ENCODE data around the gene MXRA8.
A peak's percentile ranks its signal among the peaks of the same experiment; 100 is the strongest.

MXRA8 gene

DNA sequence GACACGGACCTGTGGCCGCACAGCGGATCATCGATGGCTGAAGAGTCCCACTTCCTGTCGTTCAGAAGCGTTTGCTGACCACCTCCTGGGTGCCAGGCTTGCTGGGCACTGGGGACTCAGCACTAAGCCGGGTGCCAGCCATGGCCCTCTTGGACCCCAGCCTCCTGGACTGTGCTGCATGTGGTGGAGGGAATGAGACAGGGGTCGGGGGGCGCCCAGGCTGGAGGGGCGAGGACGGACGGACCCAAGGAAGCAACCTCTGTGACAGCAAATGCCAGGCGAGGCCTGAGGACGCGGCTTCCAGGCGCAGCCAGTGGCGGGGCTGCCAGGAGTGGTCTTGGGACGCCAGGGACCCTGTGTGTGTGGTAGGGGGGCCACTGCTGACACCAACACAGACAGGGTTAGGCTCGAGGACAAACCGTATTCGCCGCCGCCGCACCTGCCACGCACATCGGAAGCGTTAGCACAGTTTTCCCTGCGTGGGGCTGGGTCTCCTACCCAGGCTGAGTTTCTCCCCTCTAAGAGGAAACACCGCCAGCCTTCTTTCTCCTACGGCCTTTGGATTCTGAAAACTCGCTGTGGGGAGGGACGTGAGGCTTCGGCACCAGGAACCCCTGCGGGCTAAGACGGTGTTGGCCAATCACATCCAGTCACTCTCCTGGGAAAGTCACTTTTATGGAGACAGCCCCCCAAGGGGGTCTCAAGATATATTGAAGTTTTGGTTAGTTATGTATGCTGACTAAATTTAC, 3.1 kb upstream of the MXRA8 start:
- no peaks in the 10 kb centered on the region for H3K27me3 ChIP-seq (ENCODE audit: insufficient read depth, low read length)
- peak overlapping the region; percentile 19; the same call in 1 of the 2 replicates for H3K9ac ChIP-seq (ENCODE audit: low read depth, low read length)
- no peak overlapping the region; the same call in 1 of the 2 replicates for H3K27ac ChIP-seq (ENCODE audit: low read depth, low read length)
- 77% methylated on average over 34 of the region's 35 CpGs for WGBS
- H3K9me3 ChIP-seq (ENCODE audit: insufficient read depth, low read depth, low read length) = peaks cover 8% of the 10 kb centered on the region
- H3K4me3 ChIP-seq (ENCODE audit: low read length) = no peak overlapping the region
- no peaks in the 10 kb centered on the region for H3K36me3 ChIP-seq (ENCODE audit: insufficient read depth, low read length)
- H3K4me1 ChIP-seq (ENCODE audit: insufficient read depth, low read length) = peaks cover 35% of the 10 kb centered on the region

DNA sequence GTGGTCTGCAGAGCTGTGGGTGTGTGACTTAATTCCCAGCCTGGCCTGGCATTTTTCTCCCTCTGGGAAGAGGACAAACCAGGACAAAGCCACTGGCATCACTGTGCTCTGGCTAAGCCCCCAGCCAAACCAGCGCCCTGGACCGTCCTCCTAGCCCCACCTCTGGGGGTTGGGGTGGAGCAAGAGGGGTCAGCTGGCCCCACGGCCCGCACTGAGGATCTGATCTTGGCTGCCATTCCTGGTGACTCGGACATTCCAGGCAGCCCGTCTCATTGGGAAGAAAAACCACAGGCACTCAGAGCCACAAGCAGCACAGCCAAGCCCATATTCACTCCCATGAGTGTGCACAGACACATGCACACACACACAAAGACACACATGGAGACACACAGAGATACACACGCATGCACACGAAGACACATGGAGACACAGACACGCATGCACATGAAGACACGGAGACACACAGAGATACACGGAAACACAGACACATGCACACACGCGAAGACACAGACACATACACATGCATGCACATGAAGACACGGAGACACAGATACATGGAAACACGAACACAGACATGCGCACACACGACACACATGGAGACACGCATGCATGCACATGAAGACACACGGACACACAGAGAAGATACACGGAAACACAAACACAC, 2.3 kb upstream of the MXRA8 start:
- Histone ChIP-seq H3K27me3 (ENCODE audit: insufficient read depth, low read length) (no peaks in the 10 kb centered on the region), H3K9me3 (ENCODE audit: insufficient read depth, low read depth, low read length) (no peaks in the 10 kb centered on the region), H3K4me3 (ENCODE audit: low read length) (no peak overlapping the region), H3K4me1 (ENCODE audit: insufficient read depth, low read length) (peaks cover 35% of the 10 kb centered on the region), H3K27ac (ENCODE audit: low read depth, low read length) (no peak overlapping the region), H3K9ac (ENCODE audit: low read depth, low read length) (peak overlapping the region; percentile 19; the same call in 1 of the 2 replicates), H3K36me3 (ENCODE audit: insufficient read depth, low read length) (no peaks in the 10 kb centered on the region)
- 85% methylated on average over 20 of the region's 20 CpGs for WGBS

DNA sequence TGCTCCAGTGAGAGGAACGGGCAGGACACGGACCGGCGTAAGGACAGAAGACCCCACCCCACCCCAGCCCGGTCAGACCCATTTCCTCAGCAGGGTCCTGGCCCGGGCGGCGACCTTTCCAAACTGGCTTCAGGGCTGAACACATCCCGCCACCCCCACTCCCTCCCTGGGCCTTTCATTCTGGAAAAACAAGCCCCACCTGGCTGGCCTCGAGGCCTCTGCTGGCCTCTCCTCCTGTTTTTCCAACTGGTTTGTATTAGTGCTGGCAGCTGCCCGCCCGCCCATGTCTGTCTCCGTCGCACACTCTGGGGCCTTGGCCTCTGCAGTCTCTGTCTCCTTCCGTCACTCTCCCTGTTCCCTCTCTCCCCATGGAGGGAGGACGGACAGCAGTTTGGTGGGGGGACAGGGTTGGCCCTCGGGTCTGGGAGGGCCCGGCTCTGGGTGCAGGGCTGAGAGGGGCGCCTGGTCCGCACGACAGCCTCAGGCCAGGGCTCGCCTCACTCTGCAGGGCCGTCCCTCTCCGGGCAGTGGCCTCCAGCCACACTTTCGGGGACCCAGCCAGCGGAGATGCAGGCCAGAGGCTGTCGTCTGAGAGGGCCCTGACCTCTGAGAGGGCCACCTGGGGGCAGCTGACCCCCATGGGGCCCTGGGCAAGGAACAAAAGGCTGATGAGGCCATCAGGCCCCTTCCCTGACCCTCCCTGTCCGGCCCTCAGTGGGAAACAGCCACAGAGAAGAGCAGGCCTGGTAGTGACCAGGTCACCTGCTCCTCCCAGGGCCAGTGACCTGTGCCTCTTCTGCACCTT, 1.5 kb upstream of the MXRA8 start:
- H3K4me3 ChIP-seq (ENCODE audit: low read length) = no peak overlapping the region
- peak overlapping the region; percentile 70 for H3K27ac ChIP-seq (ENCODE audit: low read depth, low read length)
- H3K9ac ChIP-seq (ENCODE audit: low read depth, low read length) = no peak overlapping the region
- 74% methylated on average over 28 of the region's 28 CpGs for WGBS
- H3K27me3 ChIP-seq (ENCODE audit: insufficient read depth, low read length) = peaks cover under 1% of the 10 kb centered on the region; the same call in 1 of the 2 replicates
- peaks cover 35% of the 10 kb centered on the region for H3K4me1 ChIP-seq (ENCODE audit: insufficient read depth, low read length)
- H3K9me3 ChIP-seq (ENCODE audit: insufficient read depth, low read depth, low read length) = no peaks in the 10 kb centered on the region
- H3K36me3 ChIP-seq (ENCODE audit: insufficient read depth, low read length) = no peaks in the 10 kb centered on the region

DNA sequence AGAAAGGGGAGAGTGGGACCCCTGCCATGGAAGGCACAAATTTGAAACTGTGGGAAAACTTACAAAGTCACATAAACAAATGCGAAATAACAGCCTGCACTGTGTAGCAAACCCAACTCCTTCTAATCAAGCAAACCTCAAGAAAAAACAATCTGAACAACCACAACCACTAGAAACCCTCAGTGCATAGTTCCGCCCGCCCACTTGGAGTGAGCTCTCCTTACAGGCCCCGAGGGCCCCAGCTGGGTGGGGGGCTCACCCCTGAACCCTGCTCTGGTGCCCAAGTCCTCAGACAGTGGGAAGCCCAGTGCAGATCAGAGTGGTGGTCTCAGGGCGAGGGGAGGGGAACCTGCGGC, 931 bp upstream of the MXRA8 start:
- Histone ChIP-seq H3K9me3 (ENCODE audit: insufficient read depth, low read depth, low read length) (no peaks in the 10 kb centered on the region), H3K4me1 (ENCODE audit: insufficient read depth, low read length) (peaks cover 35% of the 10 kb centered on the region), H3K4me3 (ENCODE audit: low read length) (no peak overlapping the region), H3K36me3 (ENCODE audit: insufficient read depth, low read length) (no peaks in the 10 kb centered on the region), H3K27me3 (ENCODE audit: insufficient read depth, low read length) (peaks cover 5% of the 10 kb centered on the region; the same call in 1 of the 2 replicates), H3K27ac (ENCODE audit: low read depth, low read length) (peak overlapping the region; percentile 88), H3K9ac (ENCODE audit: low read depth, low read length) (no peak overlapping the region)
- 82% methylated on average over 6 of the region's 6 CpGs for WGBS

DNA sequence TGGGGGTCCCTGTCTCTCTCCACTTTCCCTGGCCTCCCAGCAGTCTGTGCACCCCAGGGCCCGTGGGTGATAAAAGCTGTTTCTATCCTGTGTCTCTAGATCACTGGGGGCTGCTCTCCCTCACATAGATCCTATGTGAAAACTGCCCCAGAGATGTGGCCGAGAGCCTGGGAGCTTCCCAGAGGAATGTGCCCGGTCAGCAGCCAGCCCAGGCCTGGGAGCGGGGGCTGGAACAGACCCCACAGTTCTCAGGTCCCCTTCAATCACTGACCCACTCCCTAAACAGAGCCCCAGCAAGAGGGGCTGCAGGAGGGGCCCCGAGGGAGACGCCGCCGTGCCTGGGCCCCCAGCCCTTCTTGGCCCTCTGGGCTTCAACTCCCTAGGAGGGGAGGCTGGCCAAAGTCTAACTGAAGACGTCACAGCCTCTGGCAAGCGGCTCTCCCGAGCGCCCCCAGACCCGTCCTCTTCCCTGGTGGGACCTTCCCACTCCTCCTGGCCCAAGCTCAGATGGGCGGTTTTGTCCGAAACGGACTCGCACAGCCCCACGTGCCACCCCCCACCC, 403 bp downstream of the MXRA8 start:
- 19% methylated on average over 17 of the region's 18 CpGs for WGBS
- H3K9me3 ChIP-seq (ENCODE audit: insufficient read depth, low read depth, low read length) = no peaks in the 10 kb centered on the region
- H3K27ac ChIP-seq (ENCODE audit: low read depth, low read length) = peak overlapping the region; percentile 88
- H3K4me3 ChIP-seq (ENCODE audit: low read length) = peak overlapping the region; percentile 57
- H3K4me1 ChIP-seq (ENCODE audit: insufficient read depth, low read length) = peaks cover 35% of the 10 kb centered on the region
- H3K27me3 ChIP-seq (ENCODE audit: insufficient read depth, low read length) = peaks cover 5% of the 10 kb centered on the region; the same call in 1 of the 2 replicates
- H3K9ac ChIP-seq (ENCODE audit: low read depth, low read length) = peak overlapping the region; percentile 78
- no peaks in the 10 kb centered on the region for H3K36me3 ChIP-seq (ENCODE audit: insufficient read depth, low read length)

DNA sequence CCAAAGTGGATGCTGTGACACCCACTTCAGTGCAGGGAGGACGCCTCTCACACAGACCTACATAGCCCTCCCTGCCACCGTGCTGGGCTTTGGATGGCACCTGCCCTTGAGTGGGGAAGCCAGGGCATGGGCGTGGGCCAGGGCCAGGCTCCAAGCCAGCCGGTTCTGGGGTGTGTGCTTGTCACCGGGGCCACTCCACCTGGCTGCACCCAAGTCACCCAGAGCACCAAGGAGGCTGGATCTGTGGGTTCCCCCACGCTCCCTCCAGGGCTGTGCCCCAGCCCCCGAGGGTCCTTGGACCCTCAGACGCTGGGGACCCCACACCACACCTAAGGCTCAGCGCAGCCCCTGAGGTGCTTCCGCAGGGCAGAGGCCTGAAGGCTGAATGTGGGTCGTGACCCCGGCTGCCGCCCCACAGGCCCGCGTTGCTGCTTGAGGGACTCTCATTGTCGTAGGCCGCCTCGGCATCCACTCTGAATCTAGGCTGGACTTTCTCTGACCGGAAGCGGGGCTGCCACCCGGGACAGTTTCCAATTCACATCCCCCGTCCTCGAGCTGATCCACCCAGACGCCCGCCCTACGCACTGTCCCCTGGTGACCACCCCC, 1.5 kb downstream of the MXRA8 start:
- H3K36me3 ChIP-seq (ENCODE audit: insufficient read depth, low read length) = no peaks in the 10 kb centered on the region
- H3K4me1 ChIP-seq (ENCODE audit: insufficient read depth, low read length) = peaks cover 32% of the 10 kb centered on the region
- no peak overlapping the region for H3K9ac ChIP-seq (ENCODE audit: low read depth, low read length)
- no peak overlapping the region for H3K27ac ChIP-seq (ENCODE audit: low read depth, low read length)
- H3K4me3 ChIP-seq (ENCODE audit: low read length) = peak overlapping the region; percentile 57; the same call in 1 of the 2 replicates
- no peaks in the 10 kb centered on the region for H3K9me3 ChIP-seq (ENCODE audit: insufficient read depth, low read depth, low read length)
- WGBS = 86% methylated on average over 26 of the region's 26 CpGs
- H3K27me3 ChIP-seq (ENCODE audit: insufficient read depth, low read length) = peaks cover 5% of the 10 kb centered on the region; the same call in 1 of the 2 replicates

- no peaks in the 10 kb centered on the region for H3K9me3 ChIP-seq (ENCODE audit: insufficient read depth, low read depth, low read length)
- 88% methylated on average over 7 of the region's 8 CpGs for WGBS
- no peak overlapping the region for H3K27ac ChIP-seq (ENCODE audit: low read depth, low read length)
- no peak overlapping the region for H3K9ac ChIP-seq (ENCODE audit: low read depth, low read length)
- no peak overlapping the region for H3K4me3 ChIP-seq (ENCODE audit: low read length)
- peaks cover 5% of the 10 kb centered on the region; the same call in 1 of the 2 replicates for H3K27me3 ChIP-seq (ENCODE audit: insufficient read depth, low read length)
- no peaks in the 10 kb centered on the region for H3K36me3 ChIP-seq (ENCODE audit: insufficient read depth, low read length)
- H3K4me1 ChIP-seq (ENCODE audit: insufficient read depth, low read length) = peaks cover 32% of the 10 kb centered on the region
Measured at GRCh38 chr1:1356166-1356795, 2.1 kb downstream of the MXRA8 start.

DNA sequence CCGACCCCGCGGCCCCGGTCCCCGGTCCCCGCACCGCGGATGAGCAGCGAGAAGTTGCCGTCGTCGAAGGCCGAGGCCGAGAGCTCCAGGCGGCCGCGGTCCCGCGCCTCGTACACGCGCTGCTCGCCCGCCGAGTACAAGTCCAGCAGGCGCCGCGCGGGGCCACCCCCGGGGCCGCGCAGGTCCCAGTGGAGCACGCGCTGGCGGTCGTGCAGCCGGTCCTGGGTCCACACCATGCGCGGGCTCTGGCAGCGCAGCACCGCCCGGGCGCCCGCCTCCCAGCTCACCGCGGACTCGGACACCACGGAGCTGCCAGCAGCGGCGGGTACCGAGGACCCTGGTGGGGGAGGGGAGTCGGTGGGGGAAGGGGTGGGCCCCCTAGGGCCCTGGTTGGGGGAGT, 2.9 kb downstream of the MXRA8 start:
- Histone ChIP-seq H3K9me3 (ENCODE audit: insufficient read depth, low read depth, low read length) (no peaks in the 10 kb centered on the region), H3K9ac (ENCODE audit: low read depth, low read length) (no peak overlapping the region), H3K4me1 (ENCODE audit: insufficient read depth, low read length) (peaks cover 25% of the 10 kb centered on the region), H3K4me3 (ENCODE audit: low read length) (no peak overlapping the region), H3K27ac (ENCODE audit: low read depth, low read length) (no peak overlapping the region), H3K27me3 (ENCODE audit: insufficient read depth, low read length) (peaks cover 5% of the 10 kb centered on the region; the same call in 1 of the 2 replicates), H3K36me3 (ENCODE audit: insufficient read depth, low read length) (no peaks in the 10 kb centered on the region)
- WGBS = 93% methylated on average over 49 of the region's 52 CpGs

DNA sequence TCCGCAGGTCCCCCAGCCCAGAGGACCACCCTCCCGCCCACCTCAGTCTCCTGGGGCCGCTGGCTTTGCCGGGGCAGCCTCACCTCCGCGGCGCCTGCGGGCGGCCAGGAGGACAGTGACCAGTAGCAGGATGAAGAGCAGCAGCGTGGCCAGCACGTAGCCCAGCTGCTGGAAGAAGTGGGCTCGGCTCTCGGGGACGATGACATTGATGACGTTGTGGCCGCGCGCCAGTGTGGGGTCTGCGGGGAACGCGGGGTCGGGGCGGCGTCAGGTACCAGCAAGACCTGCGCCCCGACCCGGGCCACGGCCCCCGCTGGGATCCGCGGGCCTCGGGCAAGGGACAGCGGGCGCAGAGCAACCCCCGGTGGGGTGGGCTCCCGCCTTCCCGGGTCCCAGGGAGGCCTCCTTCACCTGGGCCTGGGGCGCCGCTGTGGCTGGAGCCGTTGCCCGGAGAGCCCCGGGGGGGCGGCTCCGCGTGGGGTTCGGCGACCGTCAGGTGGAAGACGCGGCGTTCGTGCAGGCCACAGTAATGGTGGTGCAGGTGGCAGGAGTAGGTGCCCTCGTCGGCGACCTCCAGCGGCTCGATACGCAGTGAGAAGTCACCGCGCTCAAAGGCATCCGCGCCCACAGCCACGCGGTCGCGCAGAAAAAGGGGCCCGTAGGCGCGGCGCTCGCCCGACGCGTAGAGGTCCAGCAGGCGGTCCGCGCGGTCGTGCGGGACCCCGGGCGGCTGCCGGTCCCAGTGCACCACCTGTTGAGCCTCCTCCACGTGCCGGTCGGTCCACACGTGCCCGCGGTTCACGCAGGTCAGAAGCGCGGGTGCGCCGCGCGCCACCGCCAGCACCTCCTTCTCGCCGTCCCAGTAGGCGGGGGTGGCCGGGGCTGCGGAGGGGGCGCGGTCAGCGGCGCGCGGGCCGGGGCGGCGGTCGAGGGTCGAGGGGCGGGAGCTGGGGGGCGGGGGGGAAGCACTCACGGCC, 3.8 kb downstream of the MXRA8 start:
- H3K4me1 ChIP-seq (ENCODE audit: insufficient read depth, low read length) = peaks cover 20% of the 10 kb centered on the region
- H3K4me3 ChIP-seq (ENCODE audit: low read length) = peak overlapping the region; percentile 29; the same call in 1 of the 2 replicates
- peaks cover 5% of the 10 kb centered on the region; the same call in 1 of the 2 replicates for H3K27me3 ChIP-seq (ENCODE audit: insufficient read depth, low read length)
- H3K27ac ChIP-seq (ENCODE audit: low read depth, low read length) = no peak overlapping the region
- no peaks in the 10 kb centered on the region for H3K36me3 ChIP-seq (ENCODE audit: insufficient read depth, low read length)
- H3K9me3 ChIP-seq (ENCODE audit: insufficient read depth, low read depth, low read length) = no peaks in the 10 kb centered on the region
- WGBS = 93% methylated on average over 116 of the region's 116 CpGs
- H3K9ac ChIP-seq (ENCODE audit: low read depth, low read length) = no peak overlapping the region

All from HUES64 (cell line).